ENCODE data around the gene CDK15.
"Not testable (repeated sequence)": the region's sequence is repeated elsewhere in the genome, so short reads cannot be mapped to it uniquely, and the experiment has no call there.

Gene CDK15

GRCh38 chr2:201790989-201791388 lies 15.3 kb upstream of the CDK15 start:
- no peak for DNase-seq

DNA sequence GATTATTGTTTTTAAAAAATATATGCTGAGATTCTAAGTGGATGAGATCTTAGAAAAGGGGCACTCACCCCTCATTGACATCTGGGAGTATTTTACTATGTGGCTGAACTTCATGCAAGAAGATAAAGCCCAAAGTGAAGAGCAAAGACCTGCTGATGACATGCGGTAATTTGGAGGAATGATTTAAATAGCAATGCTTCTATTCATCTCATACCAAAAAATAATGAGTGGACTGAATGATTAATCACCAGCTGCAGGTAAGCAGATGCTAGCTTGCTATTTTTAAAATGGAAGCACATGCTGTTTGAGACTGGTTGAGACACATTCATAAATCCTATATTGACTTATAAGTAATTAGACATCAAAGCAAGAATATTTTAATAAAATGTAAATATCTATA lies 12.7 kb upstream of the CDK15 start:
- DNase-seq = no peak

DNA sequence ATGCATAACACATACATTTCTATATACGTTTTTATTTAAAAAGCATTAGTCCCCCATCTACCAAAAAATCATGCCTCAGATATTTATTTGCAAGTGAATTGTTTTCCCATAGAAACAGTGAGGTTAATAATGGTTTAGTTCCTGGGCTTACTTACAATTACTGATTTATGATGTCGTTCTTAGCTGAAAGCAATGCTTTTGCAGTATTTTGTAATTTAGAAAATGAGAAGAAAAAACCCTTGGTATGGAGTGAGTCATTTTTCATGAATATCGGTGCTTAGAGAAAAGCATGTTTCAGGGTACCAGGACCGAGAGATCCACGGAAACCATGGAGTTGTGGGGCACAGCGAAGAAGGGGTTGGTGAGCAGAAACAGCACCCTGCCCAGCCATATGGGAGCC lies 12.0 kb upstream of the CDK15 start:
- DNase-seq = no peak

DNA sequence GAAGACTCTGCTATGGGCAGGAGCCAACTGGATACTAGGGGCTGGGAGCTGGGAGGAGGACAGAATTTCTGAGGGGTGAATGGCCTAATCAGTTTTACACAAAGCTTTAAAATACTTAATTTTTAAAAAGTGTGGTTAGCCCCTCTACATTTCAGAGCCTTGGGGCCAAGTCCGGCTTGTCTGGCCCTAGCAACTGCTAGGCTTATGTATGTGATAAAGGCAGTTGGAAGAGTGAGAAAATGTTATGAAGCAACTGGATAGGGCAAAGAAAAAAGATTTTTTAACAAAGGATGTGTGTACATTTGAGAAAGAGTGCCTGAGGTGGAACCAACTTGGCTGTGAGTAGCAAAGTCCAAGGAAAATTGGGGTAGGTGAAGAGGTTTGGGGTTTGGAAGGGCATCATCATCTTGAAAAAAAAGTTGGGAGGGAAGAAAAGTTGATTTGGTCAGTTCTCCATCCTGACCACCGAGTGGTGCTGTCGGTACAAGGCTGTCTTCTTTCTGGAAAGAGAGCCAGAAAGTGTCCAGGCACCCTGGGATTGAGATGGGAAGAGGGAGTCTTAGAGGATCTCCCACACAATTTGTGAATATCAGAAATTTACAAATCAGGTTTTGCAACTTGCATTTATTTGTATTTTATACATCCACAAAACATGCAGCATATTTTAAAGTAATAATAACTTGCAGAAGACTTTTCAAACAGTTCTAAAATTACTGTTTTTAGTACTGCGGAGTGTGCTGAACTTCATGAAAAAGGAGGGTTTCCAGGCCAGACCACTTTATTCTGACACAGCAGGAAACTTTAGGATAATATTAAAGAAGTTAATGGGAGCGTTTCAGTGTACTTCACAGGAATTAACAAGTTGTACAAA lies 10.5 kb upstream of the CDK15 start:
- no peak for DNase-seq

- no peak for DNase-seq
Measured at GRCh38 chr2:201796478-201796865, 9.9 kb upstream of the CDK15 start.

GRCh38 chr2:201797175-201797840 lies 9.0 kb upstream of the CDK15 start:
- DNase-seq = no peak

DNA sequence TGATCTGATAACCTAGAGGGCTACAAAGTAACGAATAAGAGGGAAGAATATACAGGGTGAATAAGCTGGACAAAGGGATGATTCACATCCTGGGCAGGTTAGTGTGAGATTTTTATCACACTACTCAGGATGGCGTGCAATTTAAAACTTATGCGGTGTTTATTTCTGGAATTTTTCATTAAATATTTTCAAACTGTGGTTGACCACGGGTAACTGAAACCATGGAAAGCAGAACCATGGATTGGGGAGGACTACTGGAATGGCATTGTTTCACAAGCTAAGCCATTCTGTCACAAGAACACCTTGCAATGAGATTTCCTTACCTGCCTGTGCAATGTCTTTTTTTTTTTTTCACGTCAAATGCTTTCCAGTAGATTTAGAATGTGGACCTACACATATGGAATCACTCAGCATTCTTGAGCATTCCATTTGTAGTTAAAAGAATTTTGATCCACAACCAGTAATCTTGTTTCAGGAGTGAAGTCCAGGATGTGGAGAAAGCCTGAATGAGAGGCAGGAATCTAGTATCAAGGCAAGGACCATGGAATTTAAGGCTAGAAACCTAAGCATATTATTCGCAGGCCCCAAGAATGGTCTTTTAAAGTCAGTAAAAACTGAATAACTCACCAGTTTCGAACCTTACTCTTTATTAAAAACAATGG lies 8.0 kb upstream of the CDK15 start:
- no peak for DNase-seq

- DNase-seq = not testable (repeated sequence)
Measured at GRCh38 chr2:201798914-201799285, 7.4 kb upstream of the CDK15 start.

DNA sequence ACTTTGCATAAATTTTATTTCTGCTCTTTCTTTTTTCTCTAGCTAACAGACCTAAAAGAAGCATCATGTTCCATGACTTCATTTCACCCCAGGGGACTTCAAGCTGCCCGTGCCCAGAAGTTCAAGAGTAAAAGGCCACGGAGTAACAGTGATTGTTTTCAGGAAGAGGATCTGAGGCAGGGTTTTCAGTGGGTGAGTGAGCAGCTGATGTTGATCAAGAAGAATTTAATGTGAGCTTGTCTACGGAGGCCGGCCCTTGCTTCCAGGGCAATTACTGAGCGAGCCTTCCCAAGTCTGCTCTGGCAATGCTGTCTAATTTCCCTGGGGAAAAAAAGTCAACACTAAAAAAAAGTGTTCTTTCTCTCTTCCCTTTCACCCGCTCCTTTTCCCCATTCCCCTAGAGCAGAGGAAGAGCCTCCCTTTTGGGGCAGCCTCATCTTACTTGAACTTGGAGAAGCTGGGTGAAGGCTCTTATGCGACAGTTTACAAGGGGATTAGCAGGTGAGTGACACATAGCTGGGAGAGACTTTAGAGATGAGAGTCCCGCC lies 1.2 kb downstream of the CDK15 start:
- no peak for DNase-seq

DNA sequence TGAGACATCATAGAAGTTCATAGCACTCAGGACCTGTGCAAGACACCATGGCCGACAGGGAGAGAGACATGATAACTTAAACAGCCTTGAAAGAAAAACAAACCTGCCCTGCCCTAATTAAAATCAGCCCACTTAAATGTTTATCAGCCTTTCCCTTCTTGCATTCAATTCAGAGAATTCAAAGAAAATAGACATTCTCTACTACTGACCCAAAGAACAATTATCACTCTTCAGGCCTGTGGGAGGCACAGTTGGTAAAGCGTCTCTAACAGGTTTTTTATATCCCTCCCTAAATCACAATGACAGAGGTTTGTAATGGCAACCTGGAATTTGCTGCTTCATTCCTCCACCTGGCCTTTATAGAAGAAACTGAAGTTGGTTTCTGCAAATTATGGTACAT lies 1.7 kb downstream of the CDK15 start:
- no peak for DNase-seq

- no peak for DNase-seq
Measured at GRCh38 chr2:201809633-201810032, 3.3 kb downstream of the CDK15 start.

DNA sequence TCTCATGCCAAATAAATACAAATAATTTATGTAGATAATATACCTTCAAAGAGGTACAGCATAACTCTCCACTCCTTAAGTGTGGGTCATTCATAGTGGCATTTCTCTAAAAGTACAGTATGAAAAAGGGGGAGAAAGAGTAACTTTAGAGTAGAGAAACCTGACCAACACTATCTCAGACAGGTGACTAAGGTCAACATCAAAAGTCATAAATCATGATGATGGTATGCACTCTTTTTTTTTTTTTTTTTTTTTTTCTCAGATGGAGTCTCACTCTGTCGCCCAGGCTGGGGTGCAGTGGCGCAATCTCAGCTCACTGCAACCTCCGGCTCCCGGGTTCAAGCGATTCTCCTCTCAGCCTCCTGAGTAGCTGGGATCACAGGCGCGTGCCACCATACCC lies 4.3 kb downstream of the CDK15 start:
- not testable (repeated sequence) for DNase-seq

- DNase-seq = no peak
Measured at GRCh38 chr2:201813996-201814760, 7.8 kb downstream of the CDK15 start.

GRCh38 chr2:201816657-201817575 lies 10.6 kb downstream of the CDK15 start:
- DNase-seq = no peak

GRCh38 chr2:201820383-201821007 lies 14.2 kb downstream of the CDK15 start:
- no peak for DNase-seq

- DNase-seq = peak; percentile 33
Measured at GRCh38 chr2:201821080-201821479, 14.7 kb downstream of the CDK15 start.

DNA sequence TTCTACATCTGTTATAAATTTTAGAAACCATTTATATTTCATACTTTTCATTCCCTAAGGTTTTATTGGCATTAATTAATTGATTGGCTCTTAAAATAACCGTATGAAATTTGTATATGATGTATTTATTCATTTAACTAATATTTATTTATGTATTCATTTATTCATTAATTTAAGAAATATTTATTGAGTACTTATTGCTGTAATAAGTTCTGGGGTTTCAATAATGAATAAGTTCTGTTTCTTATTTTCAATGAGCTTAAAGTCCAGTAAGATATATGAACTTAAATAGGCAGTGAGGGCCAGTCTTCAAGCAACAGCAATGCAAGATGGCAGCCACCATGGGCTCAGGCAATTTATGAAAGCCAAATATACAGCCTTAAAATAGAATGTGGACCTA lies 17.9 kb downstream of the CDK15 start:
- no peak for DNase-seq

- no peak for DNase-seq
Measured at GRCh38 chr2:201827621-201828020, 21.3 kb downstream of the CDK15 start.

DNA sequence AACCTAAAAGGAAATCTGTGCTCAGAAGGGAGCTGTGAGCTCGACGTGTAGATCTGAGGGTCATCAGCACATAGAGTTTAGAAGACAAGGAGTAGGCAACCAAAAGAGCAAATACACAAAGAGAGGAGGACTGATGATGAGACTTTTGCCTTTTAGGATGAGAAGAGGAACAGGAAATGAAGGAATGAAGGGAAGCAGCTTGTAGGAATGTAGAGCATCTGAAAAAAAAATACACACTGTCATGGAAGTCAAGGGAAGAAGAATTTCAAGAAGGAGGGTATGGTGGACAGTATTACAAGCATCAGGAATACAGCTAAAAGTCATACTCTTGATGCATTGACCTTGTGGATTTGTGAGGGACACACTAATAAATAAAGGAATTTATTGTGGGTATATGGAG lies 21.9 kb downstream of the CDK15 start:
- no peak for DNase-seq

- DNase-seq = no peak
Measured at GRCh38 chr2:201830666-201831065, 24.3 kb downstream of the CDK15 start.

DNA sequence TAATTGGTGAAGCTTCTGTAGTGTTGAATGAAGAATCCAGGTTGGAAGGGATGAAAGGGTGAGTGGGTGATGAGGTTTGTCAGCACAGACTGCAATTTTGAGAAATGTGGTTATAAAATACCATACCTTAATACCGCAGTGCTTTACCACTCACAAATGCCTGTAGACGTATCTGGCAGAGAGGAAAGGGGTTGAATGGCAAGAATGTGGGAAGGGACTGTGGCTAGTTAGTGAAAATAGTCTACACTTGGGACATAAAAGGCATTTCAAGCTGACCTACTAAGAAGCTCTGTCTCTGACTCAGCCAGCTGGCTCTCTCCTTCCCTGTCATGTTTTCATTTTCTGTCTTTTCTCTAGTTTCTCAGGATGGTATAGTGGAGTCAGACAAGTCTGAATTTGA lies 25.1 kb downstream of the CDK15 start:
- no peak for DNase-seq

All from NCI-H1436 (cell line).